Measurements from ENCODE around the gene FIGNL2. TPM values are rescaled to one million over a fixed set of nuclear protein-coding genes. Genes with fewer than 3 reads are reported as not detected.
A peak's percentile ranks its signal among the peaks of the same experiment; 100 is the strongest.

The FIGNL2 gene
- total RNA-seq, 1 experiment from 2014 or later: not detected

DNA sequence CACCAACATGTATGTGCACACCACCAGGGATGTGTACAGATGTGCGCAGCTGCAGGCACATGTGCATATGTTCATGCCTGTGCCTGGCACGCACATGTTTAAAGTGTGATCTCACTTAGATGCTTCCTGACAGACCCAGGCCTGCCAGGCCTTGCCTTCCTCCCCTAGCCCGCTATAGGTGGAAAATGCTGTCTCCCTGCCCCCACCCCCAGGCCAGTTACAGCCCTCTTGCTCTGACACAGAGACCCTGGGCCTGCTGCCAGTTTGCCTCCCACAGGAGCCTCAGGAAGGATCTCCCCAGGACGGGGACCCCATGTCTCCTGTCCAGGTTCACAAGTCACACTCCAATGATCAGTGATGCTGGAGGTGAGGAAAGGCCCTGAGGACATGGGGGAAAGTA is 21.6 kb downstream of the FIGNL2 start:
- no TSS peak for BruUV-seq (replicated peaks)
- peak overlapping the region; percentile 89 for H3K27ac ChIP-seq (ENCODE audit: low read length)

DNA sequence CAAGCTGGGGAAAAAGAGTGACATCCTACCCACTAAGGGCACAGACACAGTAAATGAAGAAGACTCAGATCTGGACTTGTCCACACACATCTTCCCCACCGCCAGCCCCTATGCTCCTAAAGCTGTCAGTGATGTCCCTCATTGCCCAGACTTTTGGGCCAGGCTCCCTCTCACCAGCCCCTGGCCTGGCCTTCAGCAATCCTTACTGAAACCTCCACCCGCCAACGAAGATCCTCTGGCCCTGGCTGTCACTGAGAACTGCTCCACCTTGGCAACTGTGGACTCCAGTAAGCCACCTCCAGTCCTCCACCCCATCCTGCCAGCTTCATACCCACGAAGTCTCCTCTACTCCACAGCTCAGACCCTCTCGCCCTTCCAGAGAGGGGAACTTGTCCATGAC is 23.3 kb downstream of the FIGNL2 start:
- POLR2A ChIA-PET (ENCODE audit: unreplicated experiment): no interaction called here
- Histone ChIP-seq H3K27ac (ENCODE audit: low read length) (no peak overlapping the region), H4K20me1 (ENCODE audit: low read length) (no peaks in the 10 kb centered on the region), H3K4me3 (ENCODE audit: low read length) (no peak overlapping the region), H3K4me1 (ENCODE audit: insufficient read depth, low read length) (peaks cover 20% of the 10 kb centered on the region), H3F3A (ENCODE audit: low read length, unreplicated experiment) (no peaks in the 10 kb centered on the region), H3K27me3 (ENCODE audit: low read length) (no peaks in the 10 kb centered on the region), H3K9ac (ENCODE audit: low read length) (no peak overlapping the region), H3K9me3 (ENCODE audit: low read length) (no peaks in the 10 kb centered on the region), H3K36me3 (ENCODE audit: low read depth, low read length) (no peaks in the 10 kb centered on the region), H3K4me2 (ENCODE audit: low read length) (no peak overlapping the region), H3K79me2 (ENCODE audit: low read length) (peaks cover 10% of the 10 kb centered on the region), H2AFZ (ENCODE audit: low read length) (no peak overlapping the region), H3K9me2 (replicated peaks; ENCODE audit: low read length) (no peaks in the 10 kb centered on the region)
- CTCF ChIA-PET: no interaction called here
- TF ChIP-seq, protein P1, sequence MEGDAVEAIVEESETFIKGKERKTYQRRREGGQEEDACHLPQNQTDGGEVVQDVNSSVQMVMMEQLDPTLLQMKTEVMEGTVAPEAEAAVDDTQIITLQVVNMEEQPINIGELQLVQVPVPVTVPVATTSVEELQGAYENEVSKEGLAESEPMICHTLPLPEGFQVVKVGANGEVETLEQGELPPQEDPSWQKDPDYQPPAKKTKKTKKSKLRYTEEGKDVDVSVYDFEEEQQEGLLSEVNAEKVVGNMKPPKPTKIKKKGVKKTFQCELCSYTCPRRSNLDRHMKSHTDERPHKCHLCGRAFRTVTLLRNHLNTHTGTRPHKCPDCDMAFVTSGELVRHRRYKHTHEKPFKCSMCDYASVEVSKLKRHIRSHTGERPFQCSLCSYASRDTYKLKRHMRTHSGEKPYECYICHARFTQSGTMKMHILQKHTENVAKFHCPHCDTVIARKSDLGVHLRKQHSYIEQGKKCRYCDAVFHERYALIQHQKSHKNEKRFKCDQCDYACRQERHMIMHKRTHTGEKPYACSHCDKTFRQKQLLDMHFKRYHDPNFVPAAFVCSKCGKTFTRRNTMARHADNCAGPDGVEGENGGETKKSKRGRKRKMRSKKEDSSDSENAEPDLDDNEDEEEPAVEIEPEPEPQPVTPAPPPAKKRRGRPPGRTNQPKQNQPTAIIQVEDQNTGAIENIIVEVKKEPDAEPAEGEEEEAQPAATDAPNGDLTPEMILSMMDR (conservative IDR thresholded peaks at IDR 0.05; ENCODE audit: low read depth, low read length): no peak
- no peak for TF ChIP-seq EZH2phosphoT487 (IDR thresholded peaks at IDR 0.05; ENCODE audit: borderline replicate concordance, low read length)
- no peak for TF ChIP-seq EZH2 (IDR thresholded peaks at IDR 0.05; ENCODE audit: low read length, unreplicated experiment)
- no peak for ATAC-seq
- DNase-seq: no peak
- no TSS peak for BruUV-seq (replicated peaks)
- intact Hi-C loops (cut with micrococcal nuclease): loop anchor here (10.0 kb wide), 1 partner anchor 560 kb away; no protein-coding TSS in a partner anchor

More for the DNA sequence above, 21.6 kb downstream of the FIGNL2 start:
- H4K20me1 ChIP-seq (ENCODE audit: low read length): no peaks in the 10 kb centered on the region
- peaks cover 20% of the 10 kb centered on the region for H3K4me1 ChIP-seq (ENCODE audit: insufficient read depth, low read length)
- intact Hi-C loops (cut with micrococcal nuclease): loop anchor here (10.0 kb wide), 1 partner anchor 562 kb away; no protein-coding TSS in a partner anchor
- no peaks in the 10 kb centered on the region for H3K9me2 ChIP-seq (replicated peaks; ENCODE audit: low read length)
- H3K4me3 ChIP-seq (ENCODE audit: low read length): no peak overlapping the region
- TF ChIP-seq EZH2phosphoT487 (IDR thresholded peaks at IDR 0.05; ENCODE audit: borderline replicate concordance, low read length): no peak
- no peak for TF ChIP-seq EZH2 (IDR thresholded peaks at IDR 0.05; ENCODE audit: low read length, unreplicated experiment)
- TF ChIP-seq, protein P1 (conservative IDR thresholded peaks at IDR 0.05; ENCODE audit: low read depth, low read length): no peak
- no peaks in the 10 kb centered on the region for H3K36me3 ChIP-seq (ENCODE audit: low read depth, low read length)
- no peaks in the 10 kb centered on the region for H3K27me3 ChIP-seq (ENCODE audit: low read length)
- H3K79me2 ChIP-seq (ENCODE audit: low read length): 0 out of 2 replicates have a peak, but pooled peaks cover 3% of the 10 kb centered on the region
- ChIA-PET POLR2A (ENCODE audit: unreplicated experiment) (no interaction called here), CTCF (no interaction called here)
- H3K9ac ChIP-seq (ENCODE audit: low read length): no peak overlapping the region
- DNase-seq (no peak), ATAC-seq (no peak)
- H2AFZ ChIP-seq (ENCODE audit: low read length): no peak overlapping the region
- no peaks in the 10 kb centered on the region for H3F3A ChIP-seq (ENCODE audit: low read length, unreplicated experiment)
- no peak overlapping the region for H3K4me2 ChIP-seq (ENCODE audit: low read length)
- no peaks in the 10 kb centered on the region for H3K9me3 ChIP-seq (ENCODE audit: low read length)

GRCh38 chr12:51823875-51824565 is 24.5 kb downstream of the FIGNL2 start:
- DNase-seq: peak; percentile 83
- H3K9me2 ChIP-seq (replicated peaks; ENCODE audit: low read length): no peaks in the 10 kb centered on the region
- ChIA-PET CTCF (interaction anchor here (0.6 to 1.6 kb wide), 9 partner anchors 9 to 866 kb away, joined by 3 to 14 read pairs (median 3); a partner anchor contains a TSS), POLR2A (ENCODE audit: unreplicated experiment) (no interaction called here)
- TF ChIP-seq EZH2phosphoT487 (IDR thresholded peaks at IDR 0.05; ENCODE audit: borderline replicate concordance, low read length): no peak
- TF ChIP-seq EZH2 (IDR thresholded peaks at IDR 0.05; ENCODE audit: low read length, unreplicated experiment): no peak
- TF ChIP-seq, protein P1 (conservative IDR thresholded peaks at IDR 0.05; ENCODE audit: low read depth, low read length): peak; percentile 80
- no peaks in the 10 kb centered on the region for H3F3A ChIP-seq (ENCODE audit: low read length, unreplicated experiment)
- H2AFZ ChIP-seq (ENCODE audit: low read length): no peak overlapping the region
- H3K4me2 ChIP-seq (ENCODE audit: low read length): no peak overlapping the region
- H3K4me1 ChIP-seq (ENCODE audit: insufficient read depth, low read length): peaks cover 30% of the 10 kb centered on the region
- H3K27me3 ChIP-seq (ENCODE audit: low read length): no peaks in the 10 kb centered on the region
- no peak overlapping the region for H3K4me3 ChIP-seq (ENCODE audit: low read length)
- no peaks in the 10 kb centered on the region for H4K20me1 ChIP-seq (ENCODE audit: low read length)
- H3K36me3 ChIP-seq (ENCODE audit: low read depth, low read length): no peaks in the 10 kb centered on the region
- no peaks in the 10 kb centered on the region for H3K9me3 ChIP-seq (ENCODE audit: low read length)
- ATAC-seq: peak; percentile 33
- no TSS peak for BruUV-seq (replicated peaks)
- H3K9ac ChIP-seq (ENCODE audit: low read length): no peak overlapping the region
- peaks cover 19% of the 10 kb centered on the region for H3K79me2 ChIP-seq (ENCODE audit: low read length)
- no peak overlapping the region for H3K27ac ChIP-seq (ENCODE audit: low read length)
- intact Hi-C loops (cut with micrococcal nuclease): loop anchor here (1.0 to 10.0 kb wide), 4 partner anchors 142 to 559 kb away; partner anchors contain the start of gene SCN8A

All from PC-3 (cell line).